GDM1 (cell line): ENCODE measurements around the gene MAML3.
A peak's percentile ranks its signal among the peaks of the same experiment; 100 is the strongest.

Source experiments
- DNase-seq: peaks from one replicate; lab custom pipeline; 2025; lab: John Stamatoyannopoulos, UW

The MAML3 gene

GRCh38 chr4:140071806-140072205 lies 82.2 kb downstream of the MAML3 start:
- DNase-seq: peak; percentile 80

GRCh38 chr4:140070973-140071372 lies 83.0 kb downstream of the MAML3 start:
- no peak for DNase-seq

GRCh38 chr4:140070366-140070765 lies 83.6 kb downstream of the MAML3 start:
- DNase-seq: no peak

GRCh38 chr4:140069066-140069465 lies 84.9 kb downstream of the MAML3 start:
- no peak for DNase-seq

- no peak for DNase-seq
These were observed 85.7 kb downstream of the MAML3 start for GRCh38 chr4:140068271-140068670.

GRCh38 chr4:140066031-140066930 lies 87.7 kb downstream of the MAML3 start:
- DNase-seq: no peak

GRCh38 chr4:140065393-140065792 lies 88.6 kb downstream of the MAML3 start:
- DNase-seq: no peak

- DNase-seq: no peak
These were observed 92.2 kb downstream of the MAML3 start for GRCh38 chr4:140061659-140062289.

- DNase-seq: no peak
These were observed 92.8 kb downstream of the MAML3 start for GRCh38 chr4:140061194-140061593.

- DNase-seq: no peak
These were observed 94.8 kb downstream of the MAML3 start for GRCh38 chr4:140059159-140059558.

GRCh38 chr4:140057701-140058100 lies 96.3 kb downstream of the MAML3 start:
- DNase-seq: peak; percentile 59

- DNase-seq: no peak
These were observed 98.0 kb downstream of the MAML3 start for GRCh38 chr4:140056015-140056414.

GRCh38 chr4:140054861-140055260 lies 99.1 kb downstream of the MAML3 start:
- no peak for DNase-seq

GRCh38 chr4:140053185-140053584 lies 100.8 kb downstream of the MAML3 start:
- DNase-seq: no peak

- peak; percentile 14 for DNase-seq
These were observed 101.9 kb downstream of the MAML3 start for GRCh38 chr4:140052050-140052449.

GRCh38 chr4:140049849-140050637 lies 103.9 kb downstream of the MAML3 start:
- peak; percentile 37 for DNase-seq

GRCh38 chr4:140049024-140049848 lies 104.7 kb downstream of the MAML3 start:
- DNase-seq: peak; percentile 55

- DNase-seq: no peak
These were observed 105.5 kb downstream of the MAML3 start for GRCh38 chr4:140048419-140048995.

GRCh38 chr4:140047786-140048185 lies 106.2 kb downstream of the MAML3 start:
- no peak for DNase-seq

GRCh38 chr4:140047017-140047640 lies 106.9 kb downstream of the MAML3 start:
- no peak for DNase-seq

- no peak for DNase-seq
These were observed 107.4 kb downstream of the MAML3 start for GRCh38 chr4:140046543-140046942.
